Esophagus squamous epithelium (tissue), 4 donors: ENCODE results near the gene ZMYND11.

Experiments used
- POLR2A ChIP-seq, 4 donors: fragments of 450-650 bp; IDR thresholded peaks; one replicate each; pipeline ENCODE4 v1.6.1; 2017; ENCODE audit warnings: antibody characterized with exemption in 4 of 4, mild to moderate bottlenecking in 4 of 4, moderate library complexity in 3 of 4
- TF ChIP-seq, protein P1 (sequence below), 6 experiments: fragments of 450-650 bp in 4 of 6; fragments of 200-600 bp in 2 of 6; sonication (generic) in 2 of 6; IDR thresholded peaks; one replicate each; pipeline ENCODE4 v1.5.1; 2016 to 2019; ENCODE audit warnings: antibody characterized with exemption in 6 of 6, mild to moderate bottlenecking in 4 of 6, moderate library complexity in 4 of 6

- TF ChIP-seq, protein P1, sequence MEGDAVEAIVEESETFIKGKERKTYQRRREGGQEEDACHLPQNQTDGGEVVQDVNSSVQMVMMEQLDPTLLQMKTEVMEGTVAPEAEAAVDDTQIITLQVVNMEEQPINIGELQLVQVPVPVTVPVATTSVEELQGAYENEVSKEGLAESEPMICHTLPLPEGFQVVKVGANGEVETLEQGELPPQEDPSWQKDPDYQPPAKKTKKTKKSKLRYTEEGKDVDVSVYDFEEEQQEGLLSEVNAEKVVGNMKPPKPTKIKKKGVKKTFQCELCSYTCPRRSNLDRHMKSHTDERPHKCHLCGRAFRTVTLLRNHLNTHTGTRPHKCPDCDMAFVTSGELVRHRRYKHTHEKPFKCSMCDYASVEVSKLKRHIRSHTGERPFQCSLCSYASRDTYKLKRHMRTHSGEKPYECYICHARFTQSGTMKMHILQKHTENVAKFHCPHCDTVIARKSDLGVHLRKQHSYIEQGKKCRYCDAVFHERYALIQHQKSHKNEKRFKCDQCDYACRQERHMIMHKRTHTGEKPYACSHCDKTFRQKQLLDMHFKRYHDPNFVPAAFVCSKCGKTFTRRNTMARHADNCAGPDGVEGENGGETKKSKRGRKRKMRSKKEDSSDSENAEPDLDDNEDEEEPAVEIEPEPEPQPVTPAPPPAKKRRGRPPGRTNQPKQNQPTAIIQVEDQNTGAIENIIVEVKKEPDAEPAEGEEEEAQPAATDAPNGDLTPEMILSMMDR (IDR thresholded peaks at IDR 0.05), result peak in 1 of 6 experiments; percentile 1
- TF ChIP-seq POLR2A (IDR thresholded peaks at IDR 0.05), result no peak
Measured at GRCh38 chr10:135132-135600, at the start of gene ZMYND11.
